ENCODE measurements around the gene BPTF.
"Not testable (repeated sequence)": the region's sequence is repeated elsewhere in the genome, so short reads cannot be mapped to it uniquely, and the experiment has no call there.

Gene BPTF

GRCh38 chr17:67830440-67830839, 5.1 kb downstream of the BPTF start:
- DNase-seq = no peak

GRCh38 chr17:67831268-67831667, 6.0 kb downstream of the BPTF start:
- intact Hi-C loops (cut with DNase I) = no loop called here
- DNase-seq = no peak

More at GRCh38 chr17:67830440-67830839, 5.1 kb downstream of the BPTF start:
- intact Hi-C loops (cut with DNase I) = no loop called here

- no peak for DNase-seq
- intact Hi-C loops (cut with DNase I) = no loop called here
These were observed 7.8 kb downstream of the BPTF start for GRCh38 chr17:67833134-67833533.

GRCh38 chr17:67833946-67834631, 8.8 kb downstream of the BPTF start:
- DNase-seq = no peak
- intact Hi-C loops (cut with DNase I) = no loop called here

GRCh38 chr17:67834634-67835033, 9.3 kb downstream of the BPTF start:
- intact Hi-C loops (cut with DNase I) = no loop called here

GRCh38 chr17:67836205-67836987, 11.1 kb downstream of the BPTF start:
- intact Hi-C loops (cut with DNase I) = no loop called here
- no peak for DNase-seq

More at GRCh38 chr17:67834634-67835033, 9.3 kb downstream of the BPTF start:
- no peak for DNase-seq

GRCh38 chr17:67837965-67838364, 12.7 kb downstream of the BPTF start:
- intact Hi-C loops (cut with DNase I) = no loop called here
- no peak for DNase-seq

GRCh38 chr17:67838538-67838937, 13.2 kb downstream of the BPTF start:
- intact Hi-C loops (cut with DNase I) = no loop called here
- DNase-seq = no peak

GRCh38 chr17:67841992-67842391, 16.7 kb downstream of the BPTF start:
- DNase-seq = no peak
- intact Hi-C loops (cut with DNase I) = no loop called here

GRCh38 chr17:67842648-67843047, 17.3 kb downstream of the BPTF start:
- intact Hi-C loops (cut with DNase I) = no loop called here

GRCh38 chr17:67845374-67845773, 20.1 kb downstream of the BPTF start:
- no peak for DNase-seq
- intact Hi-C loops (cut with DNase I) = no loop called here

More at GRCh38 chr17:67842648-67843047, 17.3 kb downstream of the BPTF start:
- no peak for DNase-seq

- intact Hi-C loops (cut with DNase I); DNase-seq: not testable (repeated sequence)
These were observed 22.9 kb downstream of the BPTF start for GRCh38 chr17:67848189-67848588.

- DNase-seq; intact Hi-C loops (cut with DNase I): not testable (repeated sequence)
These were observed 23.5 kb downstream of the BPTF start for GRCh38 chr17:67848846-67849245.

- intact Hi-C loops (cut with DNase I) = no loop called here
- no peak for DNase-seq
These were observed 25.8 kb downstream of the BPTF start for GRCh38 chr17:67850991-67851631.

- intact Hi-C loops (cut with DNase I) = no loop called here
- DNase-seq = no peak
These were observed 28.4 kb downstream of the BPTF start for GRCh38 chr17:67853703-67854102.

- intact Hi-C loops (cut with DNase I) = no loop called here
- no peak for DNase-seq
These were observed 29.1 kb downstream of the BPTF start for GRCh38 chr17:67854378-67854777.

- intact Hi-C loops (cut with DNase I) = no loop called here
- no peak for DNase-seq
These were observed 30.4 kb downstream of the BPTF start for GRCh38 chr17:67855504-67856324.

- intact Hi-C loops (cut with DNase I); DNase-seq: not testable (repeated sequence)
These were observed 31.1 kb downstream of the BPTF start for GRCh38 chr17:67856402-67856801.

GRCh38 chr17:67862614-67863217, 37.4 kb downstream of the BPTF start:
- intact Hi-C loops (cut with DNase I) = no loop called here
- DNase-seq = no peak

GRCh38 chr17:67863624-67864247, 38.4 kb downstream of the BPTF start:
- no peak for DNase-seq
- intact Hi-C loops (cut with DNase I) = no loop called here
